Hippocampal formation (tissue), 2 donors: ENCODE data around the gene ANXA10.
A peak's percentile ranks its signal among the peaks of the same experiment; 100 is the strongest.
"Not testable (repeated sequence)": the region's sequence is repeated elsewhere in the genome, so short reads cannot be mapped to it uniquely, and the experiment has no call there.

Experiments used
- DNase-seq, 2 donors: peaks; one replicate each; lab custom pipeline; 2025; lab: John Stamatoyannopoulos, UW

Gene ANXA10

GRCh38 chr4:168119100-168119499 lies 26.8 kb downstream of the ANXA10 start:
- no peak for DNase-seq

- no peak for DNase-seq
Observed at GRCh38 chr4:168119890-168120289, 27.6 kb downstream of the ANXA10 start.

GRCh38 chr4:168120811-168121210 lies 28.5 kb downstream of the ANXA10 start:
- no peak for DNase-seq

- no peak for DNase-seq
Observed at GRCh38 chr4:168124008-168124641, 31.8 kb downstream of the ANXA10 start.

GRCh38 chr4:168126952-168127351 lies 34.6 kb downstream of the ANXA10 start:
- DNase-seq = no peak

GRCh38 chr4:168128601-168129000 lies 36.3 kb downstream of the ANXA10 start:
- no peak for DNase-seq

- no peak for DNase-seq
Observed at GRCh38 chr4:168129046-168129772, 36.9 kb downstream of the ANXA10 start.

- DNase-seq = no peak
Observed at GRCh38 chr4:168129802-168130201, 37.5 kb downstream of the ANXA10 start.

- DNase-seq = no peak
Observed at GRCh38 chr4:168131196-168131595, 38.9 kb downstream of the ANXA10 start.

- no peak for DNase-seq
Observed at GRCh38 chr4:168134651-168135050, 42.3 kb downstream of the ANXA10 start.

GRCh38 chr4:168135860-168136259 lies 43.5 kb downstream of the ANXA10 start:
- DNase-seq = not testable (repeated sequence)

GRCh38 chr4:168137695-168138094 lies 45.4 kb downstream of the ANXA10 start:
- not testable (repeated sequence) for DNase-seq

GRCh38 chr4:168138143-168138542 lies 45.8 kb downstream of the ANXA10 start:
- DNase-seq = no peak

GRCh38 chr4:168139336-168139735 lies 47.0 kb downstream of the ANXA10 start:
- DNase-seq = no peak

GRCh38 chr4:168141733-168142132 lies 49.4 kb downstream of the ANXA10 start:
- no peak for DNase-seq

- DNase-seq = no peak
Observed at GRCh38 chr4:168143601-168144000, 51.3 kb downstream of the ANXA10 start.

GRCh38 chr4:168150420-168151050 lies 58.2 kb downstream of the ANXA10 start:
- DNase-seq = no peak

GRCh38 chr4:168151327-168151726 lies 59.0 kb downstream of the ANXA10 start:
- DNase-seq = no peak

GRCh38 chr4:168152837-168153500 lies 60.6 kb downstream of the ANXA10 start:
- no peak for DNase-seq

- peak; percentile 15 to 34 for DNase-seq
Observed at GRCh38 chr4:168153596-168154440, 61.5 kb downstream of the ANXA10 start.

GRCh38 chr4:168154546-168155277 lies 62.4 kb downstream of the ANXA10 start:
- no peak for DNase-seq
